HG02798 (cell line): ENCODE data around the gene RAPGEF3.

ENCODE experiments used
- ATAC-seq: cut with Tn5 transposase; IDR thresholded peaks from one replicate; pipeline ENCODE4 v1.9.1; 2021; ENCODE audit warnings: mild to moderate bottlenecking; ENCODE audit not compliant: unreplicated experiment, poor library complexity

RAPGEF3 gene

GRCh38 chr12:47777151-47777550, 18.5 kb upstream of the RAPGEF3 start:
- no peak for ATAC-seq

GRCh38 chr12:47776471-47777143, 17.9 kb upstream of the RAPGEF3 start:
- no peak for ATAC-seq

- no peak for ATAC-seq
Measured at GRCh38 chr12:47775100-47775911, 16.6 kb upstream of the RAPGEF3 start.

GRCh38 chr12:47774663-47775062, 16.0 kb upstream of the RAPGEF3 start:
- no peak for ATAC-seq

GRCh38 chr12:47773858-47774580, 15.3 kb upstream of the RAPGEF3 start:
- no peak for ATAC-seq

GRCh38 chr12:47773062-47773857, 14.6 kb upstream of the RAPGEF3 start, which contains the start of gene SLC48A1:
SLC48A1 (plus strand) TSS chr12:47773238; CDS start chr12:47773305, 67 bp downstream.
- peak; percentile 90 for ATAC-seq

GRCh38 chr12:47772738-47773061, 14.0 kb upstream of the RAPGEF3 start:
- no peak for ATAC-seq

- no peak for ATAC-seq
Measured at GRCh38 chr12:47772094-47772660, 13.5 kb upstream of the RAPGEF3 start.

GRCh38 chr12:47771304-47771703, 12.6 kb upstream of the RAPGEF3 start:
- no peak for ATAC-seq

GRCh38 chr12:47770086-47770726, 11.5 kb upstream of the RAPGEF3 start:
- ATAC-seq: no peak

GRCh38 chr12:47769234-47770085, 10.8 kb upstream of the RAPGEF3 start:
- ATAC-seq: no peak

- no peak for ATAC-seq
Measured at GRCh38 chr12:47768323-47768811, 9.7 kb upstream of the RAPGEF3 start.

- ATAC-seq: no peak
Measured at GRCh38 chr12:47767216-47767724, 8.6 kb upstream of the RAPGEF3 start.

GRCh38 chr12:47766502-47767215, 8.0 kb upstream of the RAPGEF3 start:
- ATAC-seq: no peak

GRCh38 chr12:47763481-47764346, 5.0 kb upstream of the RAPGEF3 start:
- ATAC-seq: no peak

- ATAC-seq: no peak
Measured at GRCh38 chr12:47762850-47763465, 4.3 kb upstream of the RAPGEF3 start.

- no peak for ATAC-seq
Measured at GRCh38 chr12:47758584-47758833, 171 bp downstream of the RAPGEF3 start.
